IMR-90 (cell line): Measurements from ENCODE around the gene OR6C2.

Experiments
- BHLHE40 ChIP-seq: fragments of 150-350 bp; IDR thresholded peaks from 2 replicates; pipeline ENCODE4 v1.6.1; 2016; ENCODE audit warnings: mild to moderate bottlenecking, low read depth, low read length
- CEBPB ChIP-seq: IDR thresholded peaks from 2 replicates; pipeline ENCODE4 v1.6.1; 2012; ENCODE audit warnings: low read depth, low read length, improper control_type of control experiment
- CHD1 ChIP-seq: IDR thresholded peaks from 2 replicates; pipeline ENCODE4 v1.6.1; 2012; ENCODE audit warnings: low read depth, low read length, improper control_type of control experiment
- MAFK ChIP-seq: IDR thresholded peaks from 2 replicates; pipeline ENCODE4 v1.6.1; 2012; ENCODE audit warnings: low read depth, low read length, improper control_type of control experiment
- MXI1 ChIP-seq: IDR thresholded peaks from 2 replicates; pipeline ENCODE4 v1.6.1; 2012; ENCODE audit warnings: low read depth, mild to moderate bottlenecking, low read length, moderate library complexity, borderline replicate concordance
- POLR2A ChIP-seq: IDR thresholded peaks from 2 replicates; pipeline ENCODE4 v1.6.1; 2012; ENCODE audit warnings: mild to moderate bottlenecking, low read depth, low read length
- RAD21 ChIP-seq: IDR thresholded peaks from 2 replicates; pipeline ENCODE4 v1.6.1; 2012; ENCODE audit warnings: low read length, improper control_type of control experiment
- RCOR1 ChIP-seq: IDR thresholded peaks from 2 replicates; pipeline ENCODE4 v1.6.1; 2012; ENCODE audit warnings: mild to moderate bottlenecking, low read length, improper control_type of control experiment; ENCODE audit not compliant: insufficient replicate concordance
- RFX5 ChIP-seq: IDR thresholded peaks from 2 replicates; pipeline ENCODE4 v1.8.0; 2012; ENCODE audit warnings: low read depth, mild to moderate bottlenecking, low read length, moderate library complexity
- SMC3 ChIP-seq: fragments of 150-350 bp; IDR thresholded peaks from 2 replicates; pipeline ENCODE4 v1.6.1; 2016; ENCODE audit warnings: low read depth, mild to moderate bottlenecking, antibody characterized with exemption, low read length, moderate library complexity
- TF ChIP-seq, protein P1 (sequence below): conservative IDR thresholded peaks from 2 replicates; pipeline ENCODE4 v1.5.1; 2012; ENCODE audit warnings: mild to moderate bottlenecking, low read depth, low read length, improper control_type of control experiment
- TF ChIP-seq, protein P2 (sequence below): fragments of 150-350 bp; IDR thresholded peaks from 2 replicates; pipeline ENCODE4 v1.6.1; 2017; ENCODE audit warnings: mild to moderate bottlenecking, antibody characterized with exemption, low read length, low read depth
- TF ChIP-seq, protein P3 (sequence below): fragments of 150-350 bp; IDR thresholded peaks from 2 replicates; pipeline ENCODE4 v1.6.1; 2016; ENCODE audit warnings: low read depth, mild to moderate bottlenecking, low read length, moderate library complexity, borderline replicate concordance

GRCh38 chr12:55396326-55396725 lies 47.5 kb upstream of the OR6C2 start:
- TF ChIP-seq POLR2A (no peak), MXI1 (no peak), RFX5 (no peak), BHLHE40 (no peak), RAD21 (no peak), CEBPB (no peak), RCOR1 (no peak), MAFK (no peak), SMC3 (no peak), CHD1 (no peak)
- TF ChIP-seq, protein P1, sequence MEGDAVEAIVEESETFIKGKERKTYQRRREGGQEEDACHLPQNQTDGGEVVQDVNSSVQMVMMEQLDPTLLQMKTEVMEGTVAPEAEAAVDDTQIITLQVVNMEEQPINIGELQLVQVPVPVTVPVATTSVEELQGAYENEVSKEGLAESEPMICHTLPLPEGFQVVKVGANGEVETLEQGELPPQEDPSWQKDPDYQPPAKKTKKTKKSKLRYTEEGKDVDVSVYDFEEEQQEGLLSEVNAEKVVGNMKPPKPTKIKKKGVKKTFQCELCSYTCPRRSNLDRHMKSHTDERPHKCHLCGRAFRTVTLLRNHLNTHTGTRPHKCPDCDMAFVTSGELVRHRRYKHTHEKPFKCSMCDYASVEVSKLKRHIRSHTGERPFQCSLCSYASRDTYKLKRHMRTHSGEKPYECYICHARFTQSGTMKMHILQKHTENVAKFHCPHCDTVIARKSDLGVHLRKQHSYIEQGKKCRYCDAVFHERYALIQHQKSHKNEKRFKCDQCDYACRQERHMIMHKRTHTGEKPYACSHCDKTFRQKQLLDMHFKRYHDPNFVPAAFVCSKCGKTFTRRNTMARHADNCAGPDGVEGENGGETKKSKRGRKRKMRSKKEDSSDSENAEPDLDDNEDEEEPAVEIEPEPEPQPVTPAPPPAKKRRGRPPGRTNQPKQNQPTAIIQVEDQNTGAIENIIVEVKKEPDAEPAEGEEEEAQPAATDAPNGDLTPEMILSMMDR = no peak
- TF ChIP-seq, protein P2, sequence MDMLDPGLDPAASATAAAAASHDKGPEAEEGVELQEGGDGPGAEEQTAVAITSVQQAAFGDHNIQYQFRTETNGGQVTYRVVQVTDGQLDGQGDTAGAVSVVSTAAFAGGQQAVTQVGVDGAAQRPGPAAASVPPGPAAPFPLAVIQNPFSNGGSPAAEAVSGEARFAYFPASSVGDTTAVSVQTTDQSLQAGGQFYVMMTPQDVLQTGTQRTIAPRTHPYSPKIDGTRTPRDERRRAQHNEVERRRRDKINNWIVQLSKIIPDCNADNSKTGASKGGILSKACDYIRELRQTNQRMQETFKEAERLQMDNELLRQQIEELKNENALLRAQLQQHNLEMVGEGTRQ = no peak
- TF ChIP-seq, protein P3, sequence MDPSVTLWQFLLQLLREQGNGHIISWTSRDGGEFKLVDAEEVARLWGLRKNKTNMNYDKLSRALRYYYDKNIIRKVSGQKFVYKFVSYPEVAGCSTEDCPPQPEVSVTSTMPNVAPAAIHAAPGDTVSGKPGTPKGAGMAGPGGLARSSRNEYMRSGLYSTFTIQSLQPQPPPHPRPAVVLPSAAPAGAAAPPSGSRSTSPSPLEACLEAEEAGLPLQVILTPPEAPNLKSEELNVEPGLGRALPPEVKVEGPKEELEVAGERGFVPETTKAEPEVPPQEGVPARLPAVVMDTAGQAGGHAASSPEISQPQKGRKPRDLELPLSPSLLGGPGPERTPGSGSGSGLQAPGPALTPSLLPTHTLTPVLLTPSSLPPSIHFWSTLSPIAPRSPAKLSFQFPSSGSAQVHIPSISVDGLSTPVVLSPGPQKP = no peak
